22Rv1 (cell line): ENCODE data around the gene NOVA1.

Experiments used
- H3K27ac ChIP-seq: fragments of 450-650 bp; 2 replicates; pipeline ENCODE4 v1.5.1; 2017
- ZFX ChIP-seq: fragments of 450-650 bp; IDR thresholded peaks from 2 replicates; pipeline ENCODE4 v1.6.1; 2017; ENCODE audit warnings: antibody characterized with exemption, borderline replicate concordance
- TF ChIP-seq, protein P1 (sequence below): fragments of 450-650 bp; IDR thresholded peaks from 2 replicates; pipeline ENCODE4 v1.5.1; 2017; ENCODE audit warnings: mild to moderate bottlenecking

NOVA1 gene

DNA sequence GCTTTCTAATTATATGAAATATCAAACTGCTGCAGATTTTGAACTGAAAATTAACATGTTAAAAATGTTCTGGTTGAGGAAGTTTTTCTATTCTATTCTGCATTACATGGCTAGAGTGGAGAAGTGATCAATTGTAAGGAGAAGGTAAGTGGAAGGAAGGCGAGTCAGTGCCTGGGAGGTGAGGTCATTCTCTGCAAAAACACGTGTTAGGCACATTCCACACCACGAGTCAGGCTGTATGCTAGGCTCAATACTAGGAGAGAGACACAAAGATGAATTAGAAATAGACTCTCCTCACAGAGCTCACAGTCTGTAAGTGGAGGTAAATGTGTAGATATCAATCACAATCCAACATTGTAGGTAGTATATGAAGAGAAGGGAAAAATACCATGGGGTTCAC, 194.1 kb downstream of the NOVA1 start:
- TF ChIP-seq, protein P1, sequence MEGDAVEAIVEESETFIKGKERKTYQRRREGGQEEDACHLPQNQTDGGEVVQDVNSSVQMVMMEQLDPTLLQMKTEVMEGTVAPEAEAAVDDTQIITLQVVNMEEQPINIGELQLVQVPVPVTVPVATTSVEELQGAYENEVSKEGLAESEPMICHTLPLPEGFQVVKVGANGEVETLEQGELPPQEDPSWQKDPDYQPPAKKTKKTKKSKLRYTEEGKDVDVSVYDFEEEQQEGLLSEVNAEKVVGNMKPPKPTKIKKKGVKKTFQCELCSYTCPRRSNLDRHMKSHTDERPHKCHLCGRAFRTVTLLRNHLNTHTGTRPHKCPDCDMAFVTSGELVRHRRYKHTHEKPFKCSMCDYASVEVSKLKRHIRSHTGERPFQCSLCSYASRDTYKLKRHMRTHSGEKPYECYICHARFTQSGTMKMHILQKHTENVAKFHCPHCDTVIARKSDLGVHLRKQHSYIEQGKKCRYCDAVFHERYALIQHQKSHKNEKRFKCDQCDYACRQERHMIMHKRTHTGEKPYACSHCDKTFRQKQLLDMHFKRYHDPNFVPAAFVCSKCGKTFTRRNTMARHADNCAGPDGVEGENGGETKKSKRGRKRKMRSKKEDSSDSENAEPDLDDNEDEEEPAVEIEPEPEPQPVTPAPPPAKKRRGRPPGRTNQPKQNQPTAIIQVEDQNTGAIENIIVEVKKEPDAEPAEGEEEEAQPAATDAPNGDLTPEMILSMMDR, result no peak
- no peak for TF ChIP-seq ZFX
- H3K27ac ChIP-seq, result no peak overlapping the region

DNA sequence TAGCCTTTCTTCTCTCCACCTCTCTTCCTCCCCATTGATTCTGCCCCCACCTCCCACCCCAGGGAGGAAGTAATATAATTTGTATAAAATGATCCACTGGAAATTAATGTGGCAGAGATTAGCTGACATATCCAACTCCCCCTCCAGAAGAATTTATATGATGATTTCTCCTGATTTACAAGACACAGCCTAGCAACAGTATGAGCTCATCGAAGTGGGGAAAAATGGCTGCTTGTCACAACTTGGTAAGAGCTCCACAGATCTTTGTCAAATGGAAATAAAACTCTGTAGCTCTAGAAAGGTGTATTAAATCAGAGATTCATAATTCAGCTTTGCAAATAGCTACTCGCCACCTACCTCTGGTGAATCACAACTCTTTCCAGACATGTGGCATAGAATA, 195.7 kb downstream of the NOVA1 start:
- H3K27ac ChIP-seq, result no peak overlapping the region
- TF ChIP-seq ZFX, result no peak
- TF ChIP-seq, protein P1, result no peak

DNA sequence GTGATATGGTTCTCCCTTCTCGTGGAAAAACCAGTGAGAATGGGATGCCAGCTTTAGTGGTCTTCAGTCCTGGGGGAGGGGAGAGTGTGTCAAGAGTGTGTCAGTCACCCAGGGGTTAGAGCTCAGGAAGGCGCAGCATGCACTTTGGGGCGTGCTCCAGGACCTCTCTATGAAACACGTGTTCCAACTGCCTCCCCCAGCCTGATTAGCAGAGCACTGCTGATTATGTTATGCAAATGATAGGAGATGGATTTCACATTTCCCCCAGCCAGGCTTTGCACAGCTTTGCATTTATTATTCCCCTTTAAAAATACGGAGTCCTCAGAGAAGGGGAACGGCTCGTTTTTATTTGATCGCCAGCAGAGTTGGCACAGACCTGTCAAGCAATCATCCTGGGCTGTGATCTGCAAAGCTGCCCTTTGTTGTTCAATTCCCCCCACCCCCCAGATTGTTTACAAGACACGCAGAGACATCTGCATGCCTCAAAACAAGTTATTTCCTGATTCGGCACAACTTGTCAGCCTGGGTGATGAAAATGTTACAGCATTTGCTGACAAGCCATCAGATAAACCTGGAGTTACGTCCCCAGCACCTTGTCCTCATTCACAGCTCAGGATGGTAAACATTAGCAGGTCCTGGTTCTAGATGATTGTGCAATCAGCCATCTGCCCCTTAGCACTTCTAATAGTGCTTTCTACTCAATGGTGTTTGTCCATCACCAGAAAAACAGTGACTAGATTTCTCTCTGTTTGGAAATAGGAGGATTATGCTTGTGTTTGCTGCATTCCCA, 196.5 kb downstream of the NOVA1 start:
- TF ChIP-seq ZFX, result no peak
- TF ChIP-seq, protein P1, result no peak
- no peak overlapping the region for H3K27ac ChIP-seq

DNA sequence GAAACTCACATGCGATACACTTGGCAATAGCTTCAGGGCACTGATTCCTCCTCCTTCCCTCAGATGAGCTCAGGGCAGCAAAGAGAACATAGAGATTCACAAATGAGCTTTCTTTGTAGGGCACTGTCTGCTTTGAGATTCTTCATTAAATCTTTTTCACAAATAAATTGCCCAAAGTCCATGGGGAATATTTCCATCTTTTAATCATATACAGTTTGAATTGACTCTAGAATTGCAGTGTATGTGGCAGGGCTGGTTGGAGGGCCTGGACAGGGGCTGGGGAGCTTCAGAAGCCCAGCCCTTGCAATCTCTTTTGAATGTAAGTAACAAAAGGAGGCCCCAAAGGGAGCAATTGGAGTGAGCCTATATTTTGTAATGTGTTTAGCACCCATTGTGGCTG, 197.5 kb downstream of the NOVA1 start:
- TF ChIP-seq, protein P1, result no peak
- TF ChIP-seq ZFX, result no peak
- no peak overlapping the region for H3K27ac ChIP-seq

DNA sequence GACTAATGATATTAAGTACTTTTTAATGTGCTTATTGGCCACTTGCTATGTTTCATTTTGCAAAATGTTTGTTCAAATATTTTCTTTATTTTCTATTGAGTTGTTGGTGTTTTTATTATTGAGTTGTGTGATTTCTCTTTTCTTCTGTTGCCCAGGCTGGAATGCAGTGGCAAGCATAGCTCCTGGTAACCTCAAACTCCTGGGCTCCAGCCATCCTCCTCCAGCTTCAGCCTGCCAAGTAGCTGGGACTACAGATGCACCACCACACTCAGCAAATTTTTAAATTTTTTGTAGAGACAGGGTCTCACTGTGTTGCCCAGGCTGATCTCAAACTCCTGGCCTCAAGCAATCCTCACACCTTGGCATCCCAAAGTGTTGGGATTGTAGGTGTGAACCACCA, 199.2 kb downstream of the NOVA1 start:
- H3K27ac ChIP-seq, result no peak overlapping the region
- TF ChIP-seq, protein P1, result no peak
- no peak for TF ChIP-seq ZFX
